Fibroblast of lung (primary cell): ENCODE data around the gene TUBG1.

Experiments used
- EZH2 ChIP-seq: IDR thresholded peaks from 2 replicates; pipeline ENCODE4 v1.5.1; 2012; ENCODE audit warnings: low read length, control low read depth, mild to moderate bottlenecking; ENCODE audit errors: missing control alignments
- TF ChIP-seq, protein P1 (sequence below), 2 donors: IDR thresholded peaks in 1 of 2; conservative IDR thresholded peaks in 1 of 2; 1 replicate in 1 of 2; 2 replicates in 1 of 2; pipeline ENCODE4 v1.5.1; 2011 to 2012; ENCODE audit warnings: low read length in 2 of 2, control low read depth in 1 of 2, inconsistent platforms in 1 of 2, low read depth in 1 of 2, mild to moderate bottlenecking in 1 of 2

DNA sequence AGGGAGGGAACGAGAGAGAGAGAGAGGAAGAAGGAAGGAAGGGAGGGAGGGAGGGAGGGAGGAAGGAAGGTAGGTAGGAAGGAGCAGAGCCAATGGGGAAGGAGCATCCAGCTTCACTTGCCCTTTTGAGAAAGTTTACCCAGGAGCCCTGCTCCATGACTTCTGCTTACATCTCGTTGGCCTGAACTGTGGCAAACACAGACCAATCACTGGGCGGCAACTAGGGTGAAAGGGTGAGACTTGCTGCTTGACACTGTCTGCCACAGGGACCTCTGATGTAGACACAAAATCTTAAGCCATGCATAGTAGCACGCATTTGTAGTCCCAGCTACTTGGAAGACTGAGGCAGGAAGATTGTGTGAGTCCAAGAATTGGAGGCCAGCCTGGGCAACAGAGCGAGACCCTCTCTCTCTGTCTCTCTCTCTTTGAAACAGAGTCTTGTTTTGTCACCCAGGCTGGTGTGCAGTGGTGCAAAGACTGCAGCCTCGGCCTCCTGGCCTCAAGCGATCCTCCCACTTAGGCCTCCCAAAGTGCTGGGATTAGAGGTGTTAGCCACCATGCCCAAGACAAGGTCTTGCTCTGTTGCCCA lies 30.1 kb downstream of the TUBG1 start:
- TF ChIP-seq, protein P1, sequence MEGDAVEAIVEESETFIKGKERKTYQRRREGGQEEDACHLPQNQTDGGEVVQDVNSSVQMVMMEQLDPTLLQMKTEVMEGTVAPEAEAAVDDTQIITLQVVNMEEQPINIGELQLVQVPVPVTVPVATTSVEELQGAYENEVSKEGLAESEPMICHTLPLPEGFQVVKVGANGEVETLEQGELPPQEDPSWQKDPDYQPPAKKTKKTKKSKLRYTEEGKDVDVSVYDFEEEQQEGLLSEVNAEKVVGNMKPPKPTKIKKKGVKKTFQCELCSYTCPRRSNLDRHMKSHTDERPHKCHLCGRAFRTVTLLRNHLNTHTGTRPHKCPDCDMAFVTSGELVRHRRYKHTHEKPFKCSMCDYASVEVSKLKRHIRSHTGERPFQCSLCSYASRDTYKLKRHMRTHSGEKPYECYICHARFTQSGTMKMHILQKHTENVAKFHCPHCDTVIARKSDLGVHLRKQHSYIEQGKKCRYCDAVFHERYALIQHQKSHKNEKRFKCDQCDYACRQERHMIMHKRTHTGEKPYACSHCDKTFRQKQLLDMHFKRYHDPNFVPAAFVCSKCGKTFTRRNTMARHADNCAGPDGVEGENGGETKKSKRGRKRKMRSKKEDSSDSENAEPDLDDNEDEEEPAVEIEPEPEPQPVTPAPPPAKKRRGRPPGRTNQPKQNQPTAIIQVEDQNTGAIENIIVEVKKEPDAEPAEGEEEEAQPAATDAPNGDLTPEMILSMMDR (conservative IDR thresholded peaks at IDR 0.05 in 1 of 2, IDR thresholded peaks at IDR 0.05 in 1 of 2; ENCODE audit: low read depth in 1 of 2, low read length in 2 of 2), result no peak
- TF ChIP-seq EZH2, result no peak
